Activated CD8-positive, alpha-beta T cell treated with anti-CD3 and anti-CD28 coated beads for 36 hours (primary cell): ENCODE data around the gene GNB4. TPM values are rescaled to one million over a fixed set of nuclear protein-coding genes. Genes with fewer than 3 reads are reported as not detected.

ENCODE experiments used
- ATAC-seq: fragments of 200-7000 bp; cut with Tn5 transposase; one replicate; pipeline ENCODE4 v1.10.0; 2021; ENCODE audit warnings: mild to moderate bottlenecking, moderate library complexity
- CTCF ChIA-PET: fragments of 350-600 bp; sonication (Branson Sonifier 250); formaldehyde crosslinking; loops from one replicate; lab custom pipeline; 2021; ENCODE audit warnings: antibody characterized with exemption; lab: Charles Lee
- POLR2A ChIA-PET: fragments of 350-600 bp; sonication (Branson Sonifier 250); formaldehyde crosslinking; loops from one replicate; lab custom pipeline; 2021; ENCODE audit warnings: antibody characterized with exemption; lab: Charles Lee
- DNase-seq: peaks from one replicate; pipeline ENCODE4 v3.0.0-alpha.2; 2020
- H3K27ac Mint-ChIP-seq: one replicate; pipeline ENCODE4 v1.8.0; 2021; ENCODE audit warnings: mild to moderate bottlenecking, mixed read lengths
- H3K27me3 Mint-ChIP-seq: one replicate; pipeline ENCODE4 v1.8.0; 2021; ENCODE audit warnings: mixed read lengths
- H3K36me3 Mint-ChIP-seq: one replicate; pipeline ENCODE4 v1.8.0; 2021; ENCODE audit warnings: low read depth, mixed read lengths
- H3K4me1 Mint-ChIP-seq: one replicate; pipeline ENCODE4 v1.8.0; 2021; ENCODE audit warnings: low read depth, mixed read lengths
- H3K4me3 Mint-ChIP-seq: one replicate; pipeline ENCODE4 v1.8.0; 2021; ENCODE audit warnings: mild to moderate bottlenecking, moderate library complexity, mixed read lengths
- H3K9me3 Mint-ChIP-seq: one replicate; pipeline ENCODE4 v1.8.0; 2021; ENCODE audit warnings: mixed read lengths
- CTCF ChIP-seq: fragments of 200-600 bp; IDR thresholded peaks from one replicate; pipeline ENCODE4 v1.8.0; 2022; ENCODE audit warnings: antibody characterized with exemption, mild to moderate bottlenecking
- intact Hi-C: fragments of 100-400 bp; cut with micrococcal nuclease; formaldehyde crosslinking; loops from one replicate; pipeline ENCODE4 v1.10.0; 2022
- total RNA-seq, 2 experiments: library from RNA; stranded (reverse); gene quantifications; one replicate each; pipeline ENCODE4 v1.2.3, GENCODE V29; 2021

Gene GNB4
- total RNA-seq, 2 experiments from 2014 or later: 1.1 to 1.3 TPM

GRCh38 chr3:179421500-179421899, 29.8 kb downstream of the GNB4 start:
- Mint-ChIP-seq H3K4me1 (no peaks in the 10 kb centered on the region), H3K9me3 (no peaks in the 10 kb centered on the region), H3K4me3 (no peak overlapping the region), H3K27ac (no peak overlapping the region), H3K36me3 (no peaks in the 10 kb centered on the region), H3K27me3 (no peaks in the 10 kb centered on the region)
- no peak for TF ChIP-seq CTCF
- DNase-seq: no peak
- ChIA-PET POLR2A (no interaction called here), CTCF (no interaction called here)
- ATAC-seq: no peak
- intact Hi-C loops: no loop called here

- intact Hi-C loops: no loop called here
- Mint-ChIP-seq H3K27ac (no peak overlapping the region), H3K4me3 (no peak overlapping the region), H3K4me1 (no peaks in the 10 kb centered on the region), H3K27me3 (no peaks in the 10 kb centered on the region), H3K36me3 (no peaks in the 10 kb centered on the region), H3K9me3 (no peaks in the 10 kb centered on the region)
- CTCF ChIA-PET: no interaction called here
- ATAC-seq (no peak), DNase-seq (no peak)
- POLR2A ChIA-PET: no interaction called here
- no peak for TF ChIP-seq CTCF
These were observed 32.7 kb downstream of the GNB4 start for GRCh38 chr3:179418610-179419009.

- CTCF ChIA-PET: no interaction called here
- intact Hi-C loops: no loop called here
- no peaks in the 10 kb centered on the region for H3K4me1 Mint-ChIP-seq
- H3K27me3 Mint-ChIP-seq: no peaks in the 10 kb centered on the region
- H3K36me3 Mint-ChIP-seq: no peaks in the 10 kb centered on the region
- no peak for ATAC-seq
- H3K9me3 Mint-ChIP-seq: no peaks in the 10 kb centered on the region
- no peak overlapping the region for H3K4me3 Mint-ChIP-seq
- DNase-seq: no peak
- no peak for TF ChIP-seq CTCF
- POLR2A ChIA-PET: no interaction called here
- no peak overlapping the region for H3K27ac Mint-ChIP-seq
These were observed 34.6 kb downstream of the GNB4 start for GRCh38 chr3:179416681-179417080.

- Mint-ChIP-seq H3K27ac (no peak overlapping the region), H3K9me3 (no peaks in the 10 kb centered on the region), H3K27me3 (no peaks in the 10 kb centered on the region), H3K4me3 (no peak overlapping the region), H3K36me3 (no peaks in the 10 kb centered on the region), H3K4me1 (no peaks in the 10 kb centered on the region)
- intact Hi-C loops: no loop called here
- POLR2A ChIA-PET: interaction anchor here (0.6 kb wide), 1 partner anchor 57 kb away, joined by 3 read pairs; no protein-coding TSS in a partner anchor
- ATAC-seq: no peak
- no peak for TF ChIP-seq CTCF
- DNase-seq: no peak
- CTCF ChIA-PET: no interaction called here
These were observed 35.9 kb downstream of the GNB4 start for GRCh38 chr3:179415377-179415776.

- DNase-seq: no peak
- Mint-ChIP-seq H3K27ac (no peak overlapping the region), H3K4me1 (no peaks in the 10 kb centered on the region), H3K36me3 (no peaks in the 10 kb centered on the region), H3K27me3 (no peaks in the 10 kb centered on the region), H3K4me3 (no peak overlapping the region), H3K9me3 (no peaks in the 10 kb centered on the region)
- POLR2A ChIA-PET: no interaction called here
- intact Hi-C loops: no loop called here
- ATAC-seq: no peak
- CTCF ChIA-PET: no interaction called here
- no peak for TF ChIP-seq CTCF
These were observed 36.5 kb downstream of the GNB4 start for GRCh38 chr3:179414804-179415203.
